GM12878 (cell line): ENCODE measurements around the gene ABCC1.

Source experiments
- ASH2L ChIP-seq: fragments of 300-600, 200-600 bp; sonication (generic); IDR thresholded peaks from 2 replicates; pipeline ENCODE4 v1.6.1; 2017; ENCODE audit warnings: low read depth, mild to moderate bottlenecking, borderline replicate concordance
- CTCF ChIP-seq, 3 experiments: IDR thresholded peaks in 2 of 3; conservative IDR thresholded peaks in 1 of 3; 2 replicates each; pipeline ENCODE4 v1.5.1; 2011; ENCODE audit warnings: low read depth in 3 of 3, low read length in 3 of 3, mild to moderate bottlenecking in 3 of 3, control low read depth in 2 of 3, moderate library complexity in 2 of 3, inconsistent platforms in 1 of 3, mixed read lengths in 1 of 3; ENCODE audit not compliant: control insufficient read depth in 2 of 3, insufficient read depth in 1 of 3; ENCODE audit errors: extremely low read depth in 1 of 3
- MXI1 ChIP-seq: fragments of 150-350 bp; IDR thresholded peaks from 2 replicates; pipeline ENCODE4 v1.6.1; 2011; ENCODE audit warnings: low read depth, mild to moderate bottlenecking, inconsistent platforms, low read length, improper control_type of control experiment
- RCOR1 ChIP-seq: conservative IDR thresholded peaks from 2 replicates; pipeline ENCODE4 v1.6.1; 2012; ENCODE audit warnings: low read depth, low read length, improper control_type of control experiment
- REST ChIP-seq: IDR thresholded peaks from 2 replicates; pipeline ENCODE4 v1.6.1; 2012; ENCODE audit warnings: mild to moderate bottlenecking, low read depth, low read length

- TF ChIP-seq MXI1 (no peak), REST (no peak), CTCF (IDR thresholded peaks at IDR 0.05 in 2 of 3, conservative IDR thresholded peaks at IDR 0.05 in 1 of 3; ENCODE audit: control insufficient read depth in 2 of 3, extremely low read depth in 1 of 3, insufficient read depth in 1 of 3, low read depth in 3 of 3, low read length in 3 of 3) (no peak), ASH2L (no peak), RCOR1 (no peak)
Measured at GRCh38 chr16:16082255-16082654, 132.8 kb downstream of the ABCC1 start.
